Measurements from ENCODE around the gene MYO9B. TPM values are rescaled to one million over a fixed set of nuclear protein-coding genes. Genes with fewer than 3 reads are reported as not detected.

The MYO9B gene, protein sequence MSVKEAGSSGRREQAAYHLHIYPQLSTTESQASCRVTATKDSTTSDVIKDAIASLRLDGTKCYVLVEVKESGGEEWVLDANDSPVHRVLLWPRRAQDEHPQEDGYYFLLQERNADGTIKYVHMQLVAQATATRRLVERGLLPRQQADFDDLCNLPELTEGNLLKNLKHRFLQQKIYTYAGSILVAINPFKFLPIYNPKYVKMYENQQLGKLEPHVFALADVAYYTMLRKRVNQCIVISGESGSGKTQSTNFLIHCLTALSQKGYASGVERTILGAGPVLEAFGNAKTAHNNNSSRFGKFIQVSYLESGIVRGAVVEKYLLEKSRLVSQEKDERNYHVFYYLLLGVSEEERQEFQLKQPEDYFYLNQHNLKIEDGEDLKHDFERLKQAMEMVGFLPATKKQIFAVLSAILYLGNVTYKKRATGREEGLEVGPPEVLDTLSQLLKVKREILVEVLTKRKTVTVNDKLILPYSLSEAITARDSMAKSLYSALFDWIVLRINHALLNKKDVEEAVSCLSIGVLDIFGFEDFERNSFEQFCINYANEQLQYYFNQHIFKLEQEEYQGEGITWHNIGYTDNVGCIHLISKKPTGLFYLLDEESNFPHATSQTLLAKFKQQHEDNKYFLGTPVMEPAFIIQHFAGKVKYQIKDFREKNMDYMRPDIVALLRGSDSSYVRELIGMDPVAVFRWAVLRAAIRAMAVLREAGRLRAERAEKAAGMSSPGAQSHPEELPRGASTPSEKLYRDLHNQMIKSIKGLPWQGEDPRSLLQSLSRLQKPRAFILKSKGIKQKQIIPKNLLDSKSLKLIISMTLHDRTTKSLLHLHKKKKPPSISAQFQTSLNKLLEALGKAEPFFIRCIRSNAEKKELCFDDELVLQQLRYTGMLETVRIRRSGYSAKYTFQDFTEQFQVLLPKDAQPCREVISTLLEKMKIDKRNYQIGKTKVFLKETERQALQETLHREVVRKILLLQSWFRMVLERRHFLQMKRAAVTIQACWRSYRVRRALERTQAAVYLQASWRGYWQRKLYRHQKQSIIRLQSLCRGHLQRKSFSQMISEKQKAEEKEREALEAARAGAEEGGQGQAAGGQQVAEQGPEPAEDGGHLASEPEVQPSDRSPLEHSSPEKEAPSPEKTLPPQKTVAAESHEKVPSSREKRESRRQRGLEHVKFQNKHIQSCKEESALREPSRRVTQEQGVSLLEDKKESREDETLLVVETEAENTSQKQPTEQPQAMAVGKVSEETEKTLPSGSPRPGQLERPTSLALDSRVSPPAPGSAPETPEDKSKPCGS (N-terminal part only)
- total RNA-seq (2021) (81.2 and 103 TPM in 2 replicates), Bru-seq, nascent RNA (percentile 68 among the genes with signal in this experiment), BruChase-seq, experiment 1, labeled RNA remaining after a 2-hour chase (percentile 62 among the genes with signal in this experiment), BruChase-seq, experiment 2, labeled RNA remaining after a 6-hour chase (percentile 76 among the genes with signal in this experiment)
- long read RNA-seq, partial matches to known transcripts, result 10 of 34 reads
- long read RNA-seq, other reads (novel, unspliced or antisense), result 24 of 34 reads

DNA sequence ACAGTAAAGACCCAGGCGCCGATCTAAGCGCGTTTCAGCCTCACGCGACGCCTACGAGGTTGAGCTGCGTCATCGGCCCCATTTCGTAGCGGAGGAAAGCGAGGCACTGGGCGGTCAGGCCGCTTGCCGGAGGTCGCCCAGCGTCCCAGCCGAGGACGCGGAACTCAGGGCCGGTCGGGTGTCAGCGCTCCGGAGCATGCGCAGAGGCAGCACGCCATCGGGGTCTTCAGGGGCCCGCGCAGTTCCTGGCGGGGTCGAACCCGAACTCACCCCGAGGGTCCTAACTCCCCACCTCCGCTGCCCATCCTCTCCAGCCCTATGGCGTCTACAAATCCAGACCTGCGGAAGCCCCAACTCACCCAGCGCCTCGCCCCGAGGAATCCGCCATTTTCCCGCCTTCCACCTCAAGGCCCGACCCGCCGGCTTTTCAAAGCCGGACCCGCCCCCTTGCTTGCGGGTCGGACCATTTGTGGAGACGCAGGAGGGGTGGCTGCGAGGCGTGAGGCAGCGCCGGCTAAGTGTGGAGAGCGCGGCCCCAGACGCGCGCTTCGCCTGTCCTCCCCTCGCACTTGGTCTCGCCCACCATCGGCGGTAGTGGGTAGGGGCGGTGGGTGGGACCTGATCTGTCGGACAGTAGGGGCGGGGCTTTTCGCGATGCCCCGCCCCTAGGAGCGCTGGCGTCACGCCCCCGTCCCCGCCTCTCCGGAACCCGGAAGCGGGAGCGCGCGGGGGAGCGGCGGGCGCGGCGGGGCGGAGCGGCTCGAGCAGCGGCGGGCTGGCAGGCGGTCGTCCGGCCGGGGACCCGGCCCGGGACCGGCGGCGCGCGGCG, at the start of gene MYO9B, which contains the start of gene HAUS8:
Gene MYO9B, plus strand, starts transcription at position 743 of the 829 bp plus-strand sequence. CDS start 25,941 bp downstream, outside the sequence.
Gene HAUS8, minus strand, starts transcription at position 418 of the 829 bp plus-strand sequence. Its CDS starts 30 bp downstream, at position 388.
- Histone ChIP-seq H3K4me1 (replicated peaks; ENCODE audit: insufficient read depth) (peaks cover 46% of the 10 kb centered on the region), H3K27ac (peak within 1 kb of the TSS; percentile 47), H3K4me2 (peak within 1 kb of the TSS; percentile 95), H2AFZ (peak within 1 kb of the TSS; percentile 86), H3K79me2 (ENCODE audit: low read depth) (peaks cover 74% of the 10 kb centered on the region), H3K9me2 (ENCODE audit: insufficient read depth) (no peaks in the 10 kb centered on the region), H4K20me1 (ENCODE audit: insufficient read depth) (peaks cover 21% of the 10 kb centered on the region), H3F3A (ENCODE audit: insufficient read depth, low read depth) (peaks cover 31% of the 10 kb centered on the region), H3K9me3 (ENCODE audit: insufficient read depth, low read depth) (no peaks in the 10 kb centered on the region), H3K27me3 (ENCODE audit: insufficient read depth, low read depth) (no peaks in the 10 kb centered on the region), H3K4me3 (peak within 1 kb of the TSS; percentile 86), H3K36me3 (ENCODE audit: low read depth) (peaks cover 9% of the 10 kb centered on the region; the same call in 1 of the 2 replicates)
- DNase-seq, result peak; percentile 97 to 99
- CTCF ChIA-PET, result interaction anchor here (0.6 kb wide), 1 partner anchor 269 kb away, joined by 6 read pairs; no protein-coding TSS in a partner anchor
- TF ChIP-seq EZH2 (IDR thresholded peaks at IDR 0.05; ENCODE audit: low read depth), result no peak
- TF ChIP-seq, protein P1, sequence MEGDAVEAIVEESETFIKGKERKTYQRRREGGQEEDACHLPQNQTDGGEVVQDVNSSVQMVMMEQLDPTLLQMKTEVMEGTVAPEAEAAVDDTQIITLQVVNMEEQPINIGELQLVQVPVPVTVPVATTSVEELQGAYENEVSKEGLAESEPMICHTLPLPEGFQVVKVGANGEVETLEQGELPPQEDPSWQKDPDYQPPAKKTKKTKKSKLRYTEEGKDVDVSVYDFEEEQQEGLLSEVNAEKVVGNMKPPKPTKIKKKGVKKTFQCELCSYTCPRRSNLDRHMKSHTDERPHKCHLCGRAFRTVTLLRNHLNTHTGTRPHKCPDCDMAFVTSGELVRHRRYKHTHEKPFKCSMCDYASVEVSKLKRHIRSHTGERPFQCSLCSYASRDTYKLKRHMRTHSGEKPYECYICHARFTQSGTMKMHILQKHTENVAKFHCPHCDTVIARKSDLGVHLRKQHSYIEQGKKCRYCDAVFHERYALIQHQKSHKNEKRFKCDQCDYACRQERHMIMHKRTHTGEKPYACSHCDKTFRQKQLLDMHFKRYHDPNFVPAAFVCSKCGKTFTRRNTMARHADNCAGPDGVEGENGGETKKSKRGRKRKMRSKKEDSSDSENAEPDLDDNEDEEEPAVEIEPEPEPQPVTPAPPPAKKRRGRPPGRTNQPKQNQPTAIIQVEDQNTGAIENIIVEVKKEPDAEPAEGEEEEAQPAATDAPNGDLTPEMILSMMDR (conservative IDR thresholded peaks at IDR 0.05), result no peak
- POLR2A ChIA-PET (ENCODE audit: unreplicated experiment), result no interaction called here
- no TSS peak for BruUV-seq (replicated peaks)
- intact Hi-C loops (cut with micrococcal nuclease; ENCODE audit: unreplicated experiment), result loop anchor here (5.0 kb wide), 2 partner anchors 152 to 392 kb away; partner anchors contain the start of gene OCEL1

DNA sequence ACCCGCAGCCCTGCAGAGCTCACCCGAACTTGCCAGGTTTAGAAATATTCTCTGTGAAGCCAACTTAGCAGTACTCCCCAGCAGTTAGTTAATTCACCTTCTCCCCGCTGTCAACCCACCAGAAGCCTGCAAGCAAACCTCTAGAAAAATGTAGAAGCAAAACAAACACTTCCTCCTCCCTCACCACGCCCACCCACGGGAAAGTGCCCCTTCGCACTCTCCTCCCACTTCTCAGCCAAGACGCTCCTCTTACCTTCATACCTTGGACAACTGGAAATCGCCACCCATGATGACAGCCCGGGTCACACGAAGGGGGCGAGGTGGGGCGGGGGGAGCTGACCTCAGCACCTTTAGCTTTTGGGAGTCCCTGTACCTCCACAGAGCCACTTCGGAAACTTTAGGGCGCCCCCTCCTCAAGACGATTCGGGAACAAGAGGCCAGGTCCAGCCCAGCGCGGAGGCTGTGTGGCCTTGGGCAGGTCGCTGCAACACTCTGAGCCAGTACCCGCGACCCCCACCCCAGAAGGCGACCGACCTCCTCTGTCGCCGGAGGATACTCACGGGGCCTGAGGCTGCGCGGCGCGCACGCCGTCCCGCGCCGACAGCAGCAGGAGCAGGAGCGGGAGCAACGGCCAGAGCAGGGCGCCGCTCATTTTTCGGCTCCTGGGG, 49.5 kb upstream of the MYO9B start:
- Histone ChIP-seq H3K4me1 (replicated peaks; ENCODE audit: insufficient read depth) (peaks cover 51% of the 10 kb centered on the region), H3K27me3 (ENCODE audit: insufficient read depth, low read depth) (no peaks in the 10 kb centered on the region), H3K79me2 (ENCODE audit: low read depth) (peaks cover 30% of the 10 kb centered on the region), H3K27ac (peak overlapping the region; percentile 48), H3K9me2 (ENCODE audit: insufficient read depth) (no peaks in the 10 kb centered on the region), H3K4me3 (peak overlapping the region; percentile 92), H2AFZ (peak overlapping the region; percentile 83), H3F3A (ENCODE audit: insufficient read depth, low read depth) (peaks cover 66% of the 10 kb centered on the region), H3K36me3 (ENCODE audit: low read depth) (peaks cover 7% of the 10 kb centered on the region; the same call in 1 of the 2 replicates), H4K20me1 (ENCODE audit: insufficient read depth) (no peaks in the 10 kb centered on the region), H3K9me3 (ENCODE audit: insufficient read depth, low read depth) (no peaks in the 10 kb centered on the region), H3K4me2 (peak overlapping the region; percentile 89)
- CTCF ChIA-PET, result no interaction called here
- POLR2A ChIA-PET (ENCODE audit: unreplicated experiment), result no interaction called here
- DNase-seq, result peak; percentile 57 to 74
- no peak for TF ChIP-seq EZH2 (IDR thresholded peaks at IDR 0.05; ENCODE audit: low read depth)
- TF ChIP-seq, protein P1 (conservative IDR thresholded peaks at IDR 0.05), result no peak
- BruUV-seq (replicated peaks), result no TSS peak
- intact Hi-C loops (cut with micrococcal nuclease; ENCODE audit: unreplicated experiment), result no loop called here

Measured in PC-9 (cell line).